K562 (cell line): ENCODE results near the gene CGN. TPM values are rescaled to one million over a fixed set of nuclear protein-coding genes. Genes with fewer than 3 reads are reported as not detected.

Source experiments
- ATAC-seq: fragments of 200-7000 bp; cut with Tn5 transposase; 3 replicates; pipeline ENCODE4 v1.9.1; 2020; ENCODE audit warnings: moderate library complexity
- BruUV-seq: library from RNA; stranded (reverse); fragments of 400-500 nt; replicated peaks from 2 replicates; lab custom pipeline; 2021; lab: Mats Ljungman, UMichigan
- CTCF ChIA-PET: fragments of 300-600 bp; formaldehyde crosslinking; extraction: SDS; loops from one replicate; lab custom pipeline; 2021; ENCODE audit warnings: low intra/inter-chr PET ratio; lab: Yijun Ruan, JAX
- POLR2A ChIA-PET: fragments of 300-600, 350-650 bp; sonication (Branson Sonifier 250); formaldehyde crosslinking; extraction: SDS; loops from one replicate; lab custom pipeline; 2021; ENCODE audit warnings: antibody characterized with exemption, inconsistent platforms; lab: Yijun Ruan, JAX
- DNase-seq, 4 experiments: peaks; one replicate each; pipeline versions ENCODE4 v3.0.0 to v3.0.0-alpha.2; 2011 to 2018; ENCODE audit warnings: low spot score in 3 of 4, mixed read lengths in 3 of 4; ENCODE audit errors: extremely low read depth in 1 of 4
- FAIRE-seq: peaks from 2 replicates; lab custom pipeline; 2011; peaks lifted over from hg19 to GRCh38; lab: Jason Lieb, UNC
- H2AFZ ChIP-seq: 2 replicates; pipeline ENCODE4 v1.6.0; 2011; ENCODE audit warnings: low read depth, low read length, control low read depth, inconsistent platforms
- H3K27ac ChIP-seq: fragments of 200-600 bp; 3 replicates; pipeline ENCODE4 v1.8.0; 2011; ENCODE audit warnings: low read depth, mild to moderate bottlenecking, control low read depth, inconsistent platforms, low read length, moderate library complexity, mixed read lengths; ENCODE audit errors: extremely low read depth
- H3K27me3 ChIP-seq, 2 experiments: fragments of 300-600 bp in 1 of 2; 2 replicates in 1 of 2; 3 replicates in 1 of 2; pipeline versions ENCODE4 v1.6.0 to v1.8.0; 2011; ENCODE audit warnings: inconsistent platforms in 2 of 2, low read length in 2 of 2, mild to moderate bottlenecking in 1 of 2, mixed read lengths in 1 of 2, moderate library complexity in 1 of 2; ENCODE audit not compliant: control insufficient read depth in 2 of 2, insufficient read depth in 2 of 2
- H3K36me3 ChIP-seq: fragments of 300-600 bp; 3 replicates; pipeline ENCODE4 v1.8.0; 2011; ENCODE audit warnings: mild to moderate bottlenecking, low read length, inconsistent platforms; ENCODE audit not compliant: control insufficient read depth, insufficient read depth
- H3K4me1 ChIP-seq, 2 experiments: fragments of 200-600 bp in 1 of 2; replicated peaks in 1 of 2; 2 replicates in 1 of 2; 3 replicates in 1 of 2; pipeline versions ENCODE4 v1.5.1 to v1.8.0; 2011; ENCODE audit warnings: inconsistent platforms in 2 of 2, low read length in 2 of 2, mild to moderate bottlenecking in 1 of 2, mixed read lengths in 1 of 2, moderate library complexity in 1 of 2; ENCODE audit not compliant: control insufficient read depth in 2 of 2, insufficient read depth in 2 of 2
- H3K4me2 ChIP-seq: 2 replicates; pipeline ENCODE4 v1.6.1; 2011; ENCODE audit warnings: low read length, control low read depth, inconsistent platforms, mixed read lengths; ENCODE audit not compliant: insufficient read depth
- H3K4me3 ChIP-seq: fragments of 200-600 bp; sonication (generic), shearing (Covaris generic); 2 replicates; pipeline ENCODE4 v1.5.1; 2016; ENCODE audit warnings: control low read depth, inconsistent platforms
- H3K79me2 ChIP-seq: fragments of 200-600 bp; 3 replicates; pipeline ENCODE4 v1.8.0; 2011; ENCODE audit warnings: low read length, inconsistent platforms; ENCODE audit not compliant: control insufficient read depth, insufficient read depth
- H3K9ac ChIP-seq, 2 experiments: 2 replicates each; pipeline versions ENCODE4 v1.6.0 to v1.6.1; 2011; ENCODE audit warnings: low read depth in 2 of 2, low read length in 2 of 2, control low read depth in 1 of 2, inconsistent platforms in 1 of 2, mild to moderate bottlenecking in 1 of 2, mixed read lengths in 1 of 2; ENCODE audit not compliant: insufficient read depth in 1 of 2
- H3K9me1 ChIP-seq: one replicate; pipeline ENCODE4 v1.6.0; 2011; ENCODE audit warnings: inconsistent platforms, mild to moderate bottlenecking, low read length, moderate library complexity; ENCODE audit not compliant: control insufficient read depth, insufficient read depth
- H3K9me3 ChIP-seq: replicated peaks from 2 replicates; pipeline ENCODE4 v1.5.1; 2011; ENCODE audit warnings: low read depth, low read length, inconsistent platforms; ENCODE audit not compliant: control insufficient read depth, insufficient read depth
- H4K20me1 ChIP-seq: replicated peaks from 2 replicates; pipeline ENCODE4 v1.6.1; 2011; ENCODE audit warnings: low read length, inconsistent platforms, mixed read lengths; ENCODE audit not compliant: control insufficient read depth, insufficient read depth
- MED1 ChIP-seq: sonication (generic); formaldehyde crosslinking; IDR thresholded peaks from 2 replicates; pipeline ENCODE4 v1.8.1; 2023; ENCODE audit warnings: missing genetic modification reagents, borderline replicate concordance
- NCOA1 ChIP-seq: fragments of 450-650 bp; IDR thresholded peaks from 2 replicates; pipeline ENCODE4 v1.6.1; 2016; ENCODE audit warnings: low read depth
- ZNF121 ChIP-seq: sonication (generic); formaldehyde crosslinking; conservative IDR thresholded peaks from 2 replicates; pipeline ENCODE4 v1.8.0; 2022; ENCODE audit warnings: missing genetic modification reagents
- WGBS: fragments of 100-300 bp; shearing (Covaris generic); methylation state at CpG from one replicate; pipeline ENCODE4 v1.1.6; 2016; ENCODE audit warnings: low coverage, mixed read lengths; ENCODE audit not compliant: insufficient coverage; ENCODE audit errors: missing lambda C conversion rate; 5-methylcytosine and 5-hydroxymethylcytosine counted together
- in situ Hi-C: fragments of 300-500 bp; cut with MboI; formaldehyde crosslinking; loops from 4 replicates; pipeline ENCODE4 v1.15.0; 2018; ENCODE audit warnings: inconsistent platforms, mixed read lengths
- intact Hi-C: fragments of 100-400 bp; cut with micrococcal nuclease; formaldehyde crosslinking; loops from 2 replicates; pipeline ENCODE4 v1.14.2; 2022
- polyA plus RNA-seq, 8 experiments: library from polyadenylated mRNA; depleted of rRNA in 4 of 8; stranded (reverse) in 5 of 8; unstranded in 3 of 8; fragments of >200 nt; fragmentation: Nextera tagmentation in 2 of 8; fragmentation: Illumina TruSeq in 1 of 8; extraction: Ambion mirVana in 2 of 8; extraction: Trizol in 1 of 8; gene quantifications; 2 replicates each; pipeline versions ENCODE4 v1.2.1 to v1.2.3, GENCODE V29; 2011 to 2014; ENCODE audit warnings: inconsistent platforms in 1 of 8, missing spikeins in 1 of 8
- total RNA-seq, 7 experiments: library from RNA; depleted of rRNA in 6 of 7; stranded (reverse); fragments of >200 nt in 6 of 7; fragmentation: Illumina TruSeq in 2 of 7; extraction: Trizol in 2 of 7; gene quantifications; 2 replicates each; pipeline versions ENCODE4 v1.2.1 to v1.2.3, GENCODE V29; 2011 to 2021; ENCODE audit warnings: low replicate concordance in 1 of 7
- TF ChIP-seq, protein P1 (sequence below), 2 experiments: fragments of 150-350 bp in 1 of 2; IDR thresholded peaks; 2 replicates each; pipeline ENCODE4 v1.6.1; 2012 to 2016; ENCODE audit warnings: low read depth in 2 of 2, low read length in 2 of 2, mild to moderate bottlenecking in 1 of 2, moderate library complexity in 1 of 2
- TF ChIP-seq, protein P2 (sequence below), 3 experiments: fragments of 200-800 bp in 1 of 3; sonication (Bioruptor generic) in 1 of 3; sonication (generic) in 1 of 3; formaldehyde crosslinking in 1 of 3; IDR thresholded peaks; 2 replicates each; pipeline versions ENCODE4 v1.6.1 to v1.8.0; 2016 to 2022; ENCODE audit warnings: mild to moderate bottlenecking in 2 of 3, missing compliant biosample characterization in 2 of 3, missing genetic modification characterization in 2 of 3, missing genetic modification reagents in 1 of 3
- TF ChIP-seq, protein P3 (sequence below), 2 experiments: fragments of 450-650 bp in 1 of 2; sonication (generic) in 1 of 2; formaldehyde crosslinking in 1 of 2; IDR thresholded peaks in 1 of 2; conservative IDR thresholded peaks in 1 of 2; 2 replicates each; pipeline versions ENCODE4 v1.6.1 to v1.8.1; 2016 to 2023; ENCODE audit warnings: mild to moderate bottlenecking in 2 of 2, moderate library complexity in 2 of 2, inconsistent platforms in 1 of 2, missing genetic modification reagents in 1 of 2

CGN gene
- total and polyA plus RNA-seq, 9 of the 15 experiments (the other 6 are each of a cell fraction or from before 2014, with no cell fraction given), result 0.03 to 1.4 (median 0.14) TPM; not detected in 2

DNA sequence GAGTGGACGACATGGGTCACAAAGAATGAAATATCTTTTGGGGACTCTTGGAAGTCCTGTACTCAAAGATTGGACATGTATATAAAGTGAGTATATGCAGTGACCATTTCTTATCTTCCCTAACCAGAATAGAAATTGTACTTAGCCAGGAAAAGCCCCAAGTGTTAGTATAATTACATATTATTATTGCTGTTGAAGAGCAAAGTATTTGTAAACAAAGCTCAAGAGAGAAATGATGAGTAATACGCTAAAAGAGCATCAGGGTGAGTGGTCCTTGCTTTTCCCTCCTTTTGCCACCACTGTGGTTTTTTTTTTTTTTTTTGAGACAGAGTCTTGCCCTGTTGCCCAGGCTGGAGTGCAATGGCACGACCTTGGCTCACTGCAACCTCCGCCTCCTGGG lies 6.4 kb upstream of the CGN start (continued):
- TF ChIP-seq, protein P1, sequence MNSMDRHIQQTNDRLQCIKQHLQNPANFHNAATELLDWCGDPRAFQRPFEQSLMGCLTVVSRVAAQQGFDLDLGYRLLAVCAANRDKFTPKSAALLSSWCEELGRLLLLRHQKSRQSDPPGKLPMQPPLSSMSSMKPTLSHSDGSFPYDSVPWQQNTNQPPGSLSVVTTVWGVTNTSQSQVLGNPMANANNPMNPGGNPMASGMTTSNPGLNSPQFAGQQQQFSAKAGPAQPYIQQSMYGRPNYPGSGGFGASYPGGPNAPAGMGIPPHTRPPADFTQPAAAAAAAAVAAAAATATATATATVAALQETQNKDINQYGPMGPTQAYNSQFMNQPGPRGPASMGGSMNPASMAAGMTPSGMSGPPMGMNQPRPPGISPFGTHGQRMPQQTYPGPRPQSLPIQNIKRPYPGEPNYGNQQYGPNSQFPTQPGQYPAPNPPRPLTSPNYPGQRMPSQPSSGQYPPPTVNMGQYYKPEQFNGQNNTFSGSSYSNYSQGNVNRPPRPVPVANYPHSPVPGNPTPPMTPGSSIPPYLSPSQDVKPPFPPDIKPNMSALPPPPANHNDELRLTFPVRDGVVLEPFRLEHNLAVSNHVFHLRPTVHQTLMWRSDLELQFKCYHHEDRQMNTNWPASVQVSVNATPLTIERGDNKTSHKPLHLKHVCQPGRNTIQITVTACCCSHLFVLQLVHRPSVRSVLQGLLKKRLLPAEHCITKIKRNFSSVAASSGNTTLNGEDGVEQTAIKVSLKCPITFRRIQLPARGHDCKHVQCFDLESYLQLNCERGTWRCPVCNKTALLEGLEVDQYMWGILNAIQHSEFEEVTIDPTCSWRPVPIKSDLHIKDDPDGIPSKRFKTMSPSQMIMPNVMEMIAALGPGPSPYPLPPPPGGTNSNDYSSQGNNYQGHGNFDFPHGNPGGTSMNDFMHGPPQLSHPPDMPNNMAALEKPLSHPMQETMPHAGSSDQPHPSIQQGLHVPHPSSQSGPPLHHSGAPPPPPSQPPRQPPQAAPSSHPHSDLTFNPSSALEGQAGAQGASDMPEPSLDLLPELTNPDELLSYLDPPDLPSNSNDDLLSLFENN (IDR thresholded peaks at IDR 0.05; ENCODE audit: low read depth in 2 of 2, low read length in 2 of 2), result no peak
- no peak for TF ChIP-seq NCOA1
- TF ChIP-seq, protein P2, sequence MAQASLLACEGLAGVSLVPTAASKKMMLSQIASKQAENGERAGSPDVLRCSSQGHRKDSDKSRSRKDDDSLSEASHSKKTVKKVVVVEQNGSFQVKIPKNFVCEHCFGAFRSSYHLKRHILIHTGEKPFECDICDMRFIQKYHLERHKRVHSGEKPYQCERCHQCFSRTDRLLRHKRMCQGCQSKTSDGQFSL (CRISPR knock-in tag; IDR thresholded peaks at IDR 0.05), result no peak
- TF ChIP-seq, protein P2 (tag; IDR thresholded peaks at IDR 0.05), result no peak

DNA sequence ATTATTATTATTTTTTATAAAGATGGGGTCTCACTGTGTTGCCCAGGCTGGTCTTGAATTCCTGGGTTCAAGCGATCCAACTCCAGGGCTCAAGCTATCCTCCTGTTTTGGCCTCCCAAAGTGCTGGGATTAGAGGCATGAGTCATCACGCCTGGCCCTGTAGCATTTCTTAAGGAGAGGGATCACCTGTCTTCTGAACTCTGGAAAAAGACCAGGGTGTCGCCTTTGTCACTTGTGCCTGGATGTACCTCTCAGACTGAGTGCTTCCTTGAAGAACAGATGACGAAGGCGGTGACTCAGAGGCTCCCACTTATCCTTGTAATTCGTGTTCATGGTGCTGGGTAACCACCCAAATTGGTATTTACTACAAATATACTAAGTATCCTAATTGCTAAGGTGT lies 2.4 kb upstream of the CGN start:
- TF ChIP-seq, protein P3, sequence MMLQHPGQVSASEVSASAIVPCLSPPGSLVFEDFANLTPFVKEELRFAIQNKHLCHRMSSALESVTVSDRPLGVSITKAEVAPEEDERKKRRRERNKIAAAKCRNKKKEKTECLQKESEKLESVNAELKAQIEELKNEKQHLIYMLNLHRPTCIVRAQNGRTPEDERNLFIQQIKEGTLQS (IDR thresholded peaks at IDR 0.05), result peak; percentile 74; the same call in 1 of the 2 replicates
- TF ChIP-seq, protein P3 (CRISPR knock-in tag; conservative IDR thresholded peaks at IDR 0.05), result no peak
- TF ChIP-seq MED1 (CRISPR knock-in tag) (no peak), ZNF121 (peak; percentile 86)
- TF ChIP-seq, all 486 proteins: peak for 2
- no peaks in the 10 kb centered on the region for H3K9me3 ChIP-seq
- 6% methylated on average over 6 of the region's 6 CpGs for WGBS
- H2AFZ ChIP-seq, result no peak overlapping the region
- BruUV-seq, result no TSS peak
- H3K9me1 ChIP-seq, result no peaks in the 10 kb centered on the region
- H3K27me3 ChIP-seq, result peaks cover 5 to 30% of the 10 kb centered on the region in 2 experiments; a peak in 3 of 5 replicates
- H3K4me1 ChIP-seq, result peaks cover 8 to 19% of the 10 kb centered on the region in 2 experiments; a peak in 3 of 5 replicates
- H4K20me1 ChIP-seq, result no peaks in the 10 kb centered on the region; the same call in 1 of the 2 replicates
- no peak overlapping the region for H3K4me2 ChIP-seq
- CTCF ChIA-PET, result no interaction called here
- no peak for ATAC-seq
- H3K9ac ChIP-seq, result no peak overlapping the region
- peak in 3 of 4 experiments; percentile 26 to 43 (median 41) for DNase-seq
- POLR2A ChIA-PET, result no interaction called here
- H3K27ac ChIP-seq, result no peak overlapping the region
- in situ Hi-C loops (no loop called here), intact Hi-C loops (no loop called here)
- no peaks in the 10 kb centered on the region for H3K36me3 ChIP-seq
- no peak overlapping the region for H3K4me3 ChIP-seq
- H3K79me2 ChIP-seq, result no peaks in the 10 kb centered on the region
- no peak for FAIRE-seq
